Ectodermal cell (in vitro differentiated cells): ENCODE data around the gene SPHKAP.

Experiments
- H3K27ac ChIP-seq: 2 replicates; pipeline ENCODE4 v1.7.0; 2013; ENCODE audit warnings: mild to moderate bottlenecking, low read depth, low read length; ENCODE audit not compliant: insufficient read depth, poor library complexity, severe bottlenecking
- H3K27me3 ChIP-seq: 2 replicates; pipeline ENCODE4 v1.7.0; 2013; ENCODE audit warnings: mild to moderate bottlenecking, low read length; ENCODE audit not compliant: insufficient read depth, control insufficient read depth, poor library complexity, severe bottlenecking
- H3K36me3 ChIP-seq: one replicate; pipeline ENCODE4 v1.7.0; 2013; ENCODE audit warnings: low read length; ENCODE audit not compliant: control insufficient read depth, insufficient read depth
- H3K4me1 ChIP-seq: one replicate; pipeline ENCODE4 v1.7.0; 2013; ENCODE audit warnings: low read length; ENCODE audit not compliant: control insufficient read depth, insufficient read depth
- H3K4me3 ChIP-seq: 2 replicates; pipeline ENCODE4 v1.7.0; 2013; ENCODE audit warnings: low read depth, low read length, control low read depth; ENCODE audit not compliant: insufficient read depth
- H3K9me3 ChIP-seq: 2 replicates; pipeline ENCODE4 v1.7.0; 2013; ENCODE audit warnings: mild to moderate bottlenecking, low read length, moderate library complexity; ENCODE audit not compliant: control insufficient read depth
- WGBS, 2 experiments: methylation state at CpG; one replicate each; pipeline ENCODE4 v1.1.7; 2013; ENCODE audit warnings: missing lambda C conversion rate in 2 of 2; 5-methylcytosine and 5-hydroxymethylcytosine counted together

SPHKAP gene

DNA sequence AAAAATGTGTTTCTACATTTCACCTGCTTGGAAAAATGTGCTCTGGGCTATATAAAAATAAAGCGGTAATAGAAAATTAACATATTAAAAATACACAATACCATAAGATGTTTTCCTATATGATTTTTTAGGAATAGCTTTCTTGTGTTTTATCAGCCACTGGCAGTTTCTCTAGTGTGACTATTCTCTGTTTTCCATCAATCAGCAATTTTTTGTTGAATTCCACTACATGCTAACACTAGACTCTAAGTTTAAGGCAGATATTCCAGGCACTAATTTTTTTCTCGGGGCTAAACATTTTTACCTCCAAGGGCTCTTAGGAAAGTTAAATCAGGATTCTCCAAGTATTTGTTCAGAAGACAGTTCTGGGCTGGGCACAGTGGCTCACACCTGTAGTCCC is 140.5 kb downstream of the SPHKAP start:
- no peak overlapping the region for H3K4me3 ChIP-seq
- H3K36me3 ChIP-seq, result no peaks in the 10 kb centered on the region
- no peaks in the 10 kb centered on the region for H3K27me3 ChIP-seq
- no peaks in the 10 kb centered on the region for H3K9me3 ChIP-seq
- no peak overlapping the region for H3K27ac ChIP-seq
- no peaks in the 10 kb centered on the region for H3K4me1 ChIP-seq
- 92 to 100% methylated on average over 1 of the region's 2 CpGs for WGBS, 2 experiments

- no peak overlapping the region for H3K4me3 ChIP-seq
- WGBS, 2 experiments, result 75% methylated on average over 5 of the region's 5 CpGs
- H3K27me3 ChIP-seq, result no peaks in the 10 kb centered on the region
- H3K36me3 ChIP-seq, result no peaks in the 10 kb centered on the region
- no peak overlapping the region for H3K27ac ChIP-seq
- no peaks in the 10 kb centered on the region for H3K4me1 ChIP-seq
- H3K9me3 ChIP-seq, result no peaks in the 10 kb centered on the region
Measured at GRCh38 chr2:228039752-228040534, 141.5 kb downstream of the SPHKAP start.

DNA sequence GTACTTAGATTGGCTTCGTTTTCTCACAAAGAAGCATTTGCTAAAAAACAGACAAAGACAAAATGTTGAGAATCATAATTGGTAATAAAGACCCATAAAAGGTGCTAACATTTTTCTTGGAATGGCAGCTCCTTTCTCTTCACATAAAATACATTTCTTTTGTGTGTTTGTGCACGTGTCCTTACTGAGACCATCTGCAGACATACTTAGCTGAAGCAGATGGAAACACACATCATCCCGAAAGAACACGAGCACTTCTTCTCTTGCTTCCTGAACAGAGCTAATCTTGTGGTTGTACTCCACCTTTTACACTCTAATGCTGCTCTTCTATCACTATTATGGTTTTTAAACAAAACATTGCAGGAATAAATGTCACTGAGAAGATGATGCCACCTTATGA is 142.5 kb downstream of the SPHKAP start:
- 67 to 70% methylated on average over 4 of the region's 4 CpGs for whole genome bisulfite sequencing, 2 experiments

GRCh38 chr2:228037915-228038314 is 143.6 kb downstream of the SPHKAP start:
- H3K36me3 ChIP-seq, result no peaks in the 10 kb centered on the region
- H3K4me1 ChIP-seq, result no peaks in the 10 kb centered on the region
- WGBS, 2 experiments, result 79 to 82% methylated on average over 3 of the region's 3 CpGs
- H3K27ac ChIP-seq, result no peak overlapping the region
- H3K4me3 ChIP-seq, result no peak overlapping the region
- no peaks in the 10 kb centered on the region for H3K27me3 ChIP-seq
- no peaks in the 10 kb centered on the region for H3K9me3 ChIP-seq

More for the DNA sequence above, 142.5 kb downstream of the SPHKAP start:
- no peak overlapping the region for H3K27ac ChIP-seq
- H3K36me3 ChIP-seq, result no peaks in the 10 kb centered on the region
- H3K9me3 ChIP-seq, result no peaks in the 10 kb centered on the region
- H3K4me1 ChIP-seq, result no peaks in the 10 kb centered on the region
- no peaks in the 10 kb centered on the region for H3K27me3 ChIP-seq
- no peak overlapping the region for H3K4me3 ChIP-seq

DNA sequence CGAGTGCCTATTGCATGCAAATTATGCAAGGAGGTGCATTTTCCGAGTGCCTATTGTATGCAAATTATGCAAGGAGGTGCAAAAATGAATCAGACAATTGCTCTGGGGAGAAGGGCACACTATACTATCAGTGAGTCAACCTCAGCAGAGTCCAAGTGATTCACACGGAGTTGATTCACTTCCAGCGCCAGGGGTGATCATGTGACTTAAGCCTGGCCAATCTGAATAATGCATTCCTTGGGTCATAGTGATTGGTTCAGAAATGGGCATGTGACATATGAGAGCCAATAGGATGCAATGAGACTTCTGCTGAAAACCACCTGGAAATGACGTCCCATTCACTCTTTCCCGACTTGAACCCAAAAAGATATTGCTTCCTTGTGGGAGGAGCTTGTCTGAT is 157.9 kb downstream of the SPHKAP start:
- Histone ChIP-seq H3K27me3 (no peaks in the 10 kb centered on the region), H3K4me3 (no peak overlapping the region), H3K4me1 (no peaks in the 10 kb centered on the region), H3K36me3 (no peaks in the 10 kb centered on the region), H3K27ac (no peak overlapping the region), H3K9me3 (no peaks in the 10 kb centered on the region)
- WGBS, 2 experiments, result 92 to 95% methylated on average over 6 of the region's 6 CpGs

DNA sequence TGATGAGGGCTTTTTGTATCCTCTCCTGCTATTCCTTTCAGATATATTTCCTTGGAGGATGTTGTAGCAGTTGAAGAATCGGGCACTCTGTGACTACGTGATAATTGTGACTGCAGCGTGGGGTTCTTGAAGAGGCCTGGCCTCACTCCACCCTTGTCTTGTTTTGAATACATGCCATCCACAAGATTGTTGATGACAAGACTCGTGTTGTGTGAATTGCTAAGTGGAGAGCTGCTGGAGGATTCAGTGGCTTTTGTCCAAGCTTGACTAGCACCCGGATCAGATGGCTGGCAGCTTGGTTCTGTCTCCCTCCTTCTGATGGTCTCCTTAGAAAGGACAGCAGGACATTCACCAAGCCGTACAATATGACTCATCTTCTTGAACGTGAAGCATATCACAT is 163.2 kb downstream of the SPHKAP start:
- 94 to 97% methylated on average over 7 of the region's 7 CpGs for WGBS, 2 experiments
- Histone ChIP-seq H3K27me3 (no peaks in the 10 kb centered on the region), H3K4me3 (no peak overlapping the region), H3K36me3 (no peaks in the 10 kb centered on the region), H3K4me1 (no peaks in the 10 kb centered on the region), H3K27ac (no peak overlapping the region), H3K9me3 (no peaks in the 10 kb centered on the region)

- WGBS, 2 experiments, result 93% methylated on average over 14 of the region's 14 CpGs
- no peaks in the 10 kb centered on the region for H3K4me1 ChIP-seq
- no peak overlapping the region for H3K4me3 ChIP-seq
- H3K27ac ChIP-seq, result no peak overlapping the region
- H3K36me3 ChIP-seq, result no peaks in the 10 kb centered on the region
- H3K9me3 ChIP-seq, result no peaks in the 10 kb centered on the region
- no peaks in the 10 kb centered on the region for H3K27me3 ChIP-seq
Measured at GRCh38 chr2:228017784-228018183, 163.7 kb downstream of the SPHKAP start.

GRCh38 chr2:228016402-228016801 is 165.1 kb downstream of the SPHKAP start:
- Histone ChIP-seq H3K4me3 (no peak overlapping the region), H3K9me3 (no peaks in the 10 kb centered on the region), H3K27ac (no peak overlapping the region), H3K36me3 (no peaks in the 10 kb centered on the region), H3K27me3 (no peaks in the 10 kb centered on the region), H3K4me1 (no peaks in the 10 kb centered on the region)
- 63 to 71% methylated on average over 10 of the region's 10 CpGs for WGBS, 2 experiments

GRCh38 chr2:228015741-228016140 is 165.7 kb downstream of the SPHKAP start:
- no peaks in the 10 kb centered on the region for H3K36me3 ChIP-seq
- no peaks in the 10 kb centered on the region for H3K4me1 ChIP-seq
- no peaks in the 10 kb centered on the region for H3K27me3 ChIP-seq
- H3K9me3 ChIP-seq, result no peaks in the 10 kb centered on the region
- no peak overlapping the region for H3K27ac ChIP-seq
- WGBS, 2 experiments, result 100% methylated on average over 1 of the region's 1 CpG; no CpG with 5 or more reads in 1 of the 2 experiments
- H3K4me3 ChIP-seq, result no peak overlapping the region

- H3K4me1 ChIP-seq, result no peaks in the 10 kb centered on the region
Measured at GRCh38 chr2:227996366-227996765, 185.1 kb downstream of the SPHKAP start.

More at GRCh38 chr2:227996366-227996765, 185.1 kb downstream of the SPHKAP start:
- no peaks in the 10 kb centered on the region for H3K36me3 ChIP-seq
- H3K27me3 ChIP-seq, result no peaks in the 10 kb centered on the region
- H3K27ac ChIP-seq, result no peak overlapping the region
- H3K9me3 ChIP-seq, result no peaks in the 10 kb centered on the region
- WGBS, 2 experiments, result 78 to 80% methylated on average over 3 of the region's 3 CpGs
- no peak overlapping the region for H3K4me3 ChIP-seq
